CD4-positive, alpha-beta memory T cell (primary cell): Measurements from ENCODE around the gene MARCKS. TPM values are rescaled to one million over a fixed set of nuclear protein-coding genes. Genes with fewer than 3 reads are reported as not detected.

Experiments used
- polyA plus RNA-seq, 2 donors: library from polyadenylated mRNA; unstranded; fragments of 300-500 nt; fragmentation: Illumina TruSeq; gene quantifications; one replicate each; pipeline ENCODE4 v1.2.3, GENCODE V29; 2021
- total RNA-seq, 2 experiments: library from RNA; stranded (reverse); gene quantifications; one replicate each; pipeline ENCODE4 v1.2.3, GENCODE V29; 2021

The MARCKS gene
- total and polyA plus RNA-seq, 4 experiments from 2014 or later = 0.18 to 2.7 (median 2.2) TPM; not detected in 1

Other genes starting within 250 kb of the MARCKS start
- gene HDAC2, start 113.8 kb downstream of the MARCKS start, total RNA-seq = 10 to 100 TPM; 53.0 to 54.7 TPM
- 10 to 100 TPM; 73.3 to 87.1 TPM for gene HDAC2, start 113.8 kb downstream of the MARCKS start, polyA plus RNA-seq